CD14-positive monocyte (primary cell): Measurements from ENCODE around the gene ZC4H2. TPM values are rescaled to one million over a fixed set of nuclear protein-coding genes. Genes with fewer than 3 reads are reported as not detected.

Source experiments
- DNase-seq, 3 donors: peaks; one replicate each; pipeline ENCODE4 v3.0.0-alpha.2; 2011 to 2022
- H2AFZ ChIP-seq: 2 replicates; pipeline ENCODE4 v1.6.0; 2012; ENCODE audit warnings: mild to moderate bottlenecking, low read depth, low read length, inconsistent platforms; ENCODE audit not compliant: insufficient read depth, poor library complexity, severe bottlenecking
- H3K27ac ChIP-seq, 2 donors: 1 replicate in 1 of 2; 2 replicates in 1 of 2; pipeline ENCODE4 v1.5.1; 2012 to 2013; ENCODE audit warnings: low read length in 2 of 2, control low read depth in 1 of 2, inconsistent platforms in 1 of 2, low read depth in 1 of 2, mild to moderate bottlenecking in 1 of 2
- H3K27me3 ChIP-seq, 2 donors: one replicate each; pipeline versions ENCODE4 v1.6.0 to v1.6.1; 2011 to 2013; ENCODE audit warnings: low read length in 2 of 2; ENCODE audit not compliant: control insufficient read depth in 2 of 2, insufficient read depth in 2 of 2
- H3K36me3 ChIP-seq, 2 donors: replicated peaks in 1 of 2; 1 replicate in 1 of 2; 2 replicates in 1 of 2; pipeline versions ENCODE4 v1.5.1 to v1.6.1; 2012 to 2013; ENCODE audit warnings: low read length in 2 of 2, control low read depth in 1 of 2, inconsistent platforms in 1 of 2, mild to moderate bottlenecking in 1 of 2; ENCODE audit not compliant: insufficient read depth in 2 of 2, control insufficient read depth in 1 of 2
- H3K4me1 ChIP-seq, 2 donors: 1 replicate in 1 of 2; 2 replicates in 1 of 2; pipeline versions ENCODE4 v1.5.1 to v1.6.1; 2012 to 2013; ENCODE audit warnings: low read length in 2 of 2, control low read depth in 1 of 2, inconsistent platforms in 1 of 2, mild to moderate bottlenecking in 1 of 2, moderate library complexity in 1 of 2; ENCODE audit not compliant: insufficient read depth in 2 of 2, control insufficient read depth in 1 of 2
- H3K4me2 ChIP-seq: replicated peaks from 2 replicates; pipeline ENCODE3; 2012; ENCODE audit warnings: low read length, moderate library complexity, mild to moderate bottlenecking; ENCODE audit not compliant: poor library complexity, severe bottlenecking; ENCODE audit errors: extremely low read depth
- H3K4me3 ChIP-seq, 3 experiments: fragments of 200-600 bp in 1 of 3; sonication (generic) in 1 of 3; replicated peaks in 1 of 3; 1 replicate in 2 of 3; 2 replicates in 1 of 3; pipeline ENCODE4 v1.5.1; 2011 to 2013; ENCODE audit warnings: low read length in 3 of 3, mild to moderate bottlenecking in 3 of 3, control low read depth in 2 of 3, low read depth in 2 of 3, inconsistent platforms in 1 of 3, moderate library complexity in 1 of 3
- H3K79me2 ChIP-seq: 2 replicates; pipeline ENCODE4 v1.6.0; 2012; ENCODE audit warnings: mild to moderate bottlenecking, control low read depth, inconsistent platforms, low read length, moderate library complexity; ENCODE audit not compliant: insufficient read depth
- H3K9ac ChIP-seq: 2 replicates; pipeline ENCODE4 v1.6.0; 2017; ENCODE audit warnings: low read length, mild to moderate bottlenecking; ENCODE audit not compliant: insufficient read depth, poor library complexity, severe bottlenecking
- H3K9me3 ChIP-seq, 2 donors: replicated peaks in 1 of 2; 1 replicate in 1 of 2; 2 replicates in 1 of 2; pipeline versions ENCODE4 v1.5.1 to v1.6.1; 2012 to 2013; ENCODE audit warnings: low read length in 2 of 2, control low read depth in 1 of 2; ENCODE audit not compliant: control insufficient read depth in 1 of 2, insufficient read depth in 1 of 2
- H4K20me1 ChIP-seq: 2 replicates; pipeline ENCODE4 v1.6.0; 2012; ENCODE audit warnings: mild to moderate bottlenecking, low read length, control low read depth, moderate library complexity; ENCODE audit not compliant: insufficient read depth
- H3K27ac Mint-ChIP-seq, 7 donors: one replicate each; pipeline ENCODE4 v1.8.0; 2020; ENCODE audit warnings: mild to moderate bottlenecking in 7 of 7, mixed read lengths in 7 of 7, moderate library complexity in 6 of 7, inconsistent platforms in 2 of 7
- H3K27me3 Mint-ChIP-seq, 3 donors: one replicate each; pipeline ENCODE4 v1.8.0; 2021 to 2022; ENCODE audit warnings: low read depth in 3 of 3, mild to moderate bottlenecking in 3 of 3, mixed read lengths in 3 of 3, moderate library complexity in 3 of 3, inconsistent platforms in 1 of 3
- H3K36me3 Mint-ChIP-seq, 2 donors: one replicate each; pipeline ENCODE4 v1.8.0; 2020; ENCODE audit warnings: mixed read lengths in 2 of 2, inconsistent platforms in 1 of 2, mild to moderate bottlenecking in 1 of 2
- H3K4me1 Mint-ChIP-seq: one replicate; pipeline ENCODE4 v1.8.0; 2020; ENCODE audit warnings: mild to moderate bottlenecking, mixed read lengths
- H3K4me3 Mint-ChIP-seq, 2 donors: one replicate each; pipeline ENCODE4 v1.8.0; 2020; ENCODE audit warnings: mild to moderate bottlenecking in 2 of 2, mixed read lengths in 2 of 2, moderate library complexity in 1 of 2
- H3K9me3 Mint-ChIP-seq, 7 donors: one replicate each; pipeline ENCODE4 v1.8.0; 2020 to 2022; ENCODE audit warnings: mixed read lengths in 7 of 7, mild to moderate bottlenecking in 6 of 7, moderate library complexity in 6 of 7, inconsistent platforms in 2 of 7
- CTCF ChIP-seq: fragments of 200-600 bp; IDR thresholded peaks from one replicate; pipeline ENCODE4 v1.8.0; 2022; ENCODE audit warnings: antibody characterized with exemption, mild to moderate bottlenecking
- WGBS: methylation state at CpG from one replicate; pipeline ENCODE4 v1.1.5; 2013; ENCODE audit warnings: missing lambda C conversion rate; ENCODE audit not compliant: insufficient coverage; 5-methylcytosine and 5-hydroxymethylcytosine counted together
- intact Hi-C, 2 donors: fragments of 100-400 bp; cut with micrococcal nuclease; formaldehyde crosslinking; loops; one replicate each; pipeline versions ENCODE4 v1.15.0 to v1.15.1; 2023
- polyA plus RNA-seq, 3 donors: library from polyadenylated mRNA; depleted of rRNA in 1 of 3; unstranded in 2 of 3; stranded (reverse) in 1 of 3; fragments of 300-500 nt in 2 of 3; fragments of >200 nt in 1 of 3; fragmentation: Illumina TruSeq in 2 of 3; gene quantifications; 1 replicate in 2 of 3; 2 replicates in 1 of 3; pipeline ENCODE4 v1.2.3, GENCODE V29; 2012 to 2021

The ZC4H2 gene
- polyA plus RNA-seq, 3 donors, result 1.9 to 3.3 (median 2.9) TPM

- intact Hi-C loops, result no loop called here
- Histone ChIP-seq H3K4me2 (peak overlapping the region; percentile 85), H3K9ac (no peak overlapping the region), H3K4me1 (peaks cover 5 to 7% of the 10 kb centered on the region in 2 donors), H3K79me2 (no peaks in the 10 kb centered on the region), H4K20me1 (no peaks in the 10 kb centered on the region), H2AFZ (peak overlapping the region; percentile 90), H3K36me3 (no peaks in the 10 kb centered on the region), H3K27me3 (no peaks in the 10 kb centered on the region), H3K27ac (no peak overlapping the region), H3K9me3 (no peaks in the 10 kb centered on the region), H3K4me3 (peak overlapping the region; percentile 35 to 86 (median 42))
- peak overlapping the region in 1 of 7 donors; percentile 58 for H3K27ac Mint-ChIP-seq
- peaks cover 0 to 2% of the 10 kb centered on the region in 2 donors for H3K36me3 Mint-ChIP-seq
- peaks cover 0 to 11% (median 3%) of the 10 kb centered on the region in 3 donors for H3K27me3 Mint-ChIP-seq
- peaks cover 18% of the 10 kb centered on the region for H3K4me1 Mint-ChIP-seq
- no CpG with 5 or more reads among the region's 11 CpGs for WGBS
- peaks cover 0 to 5% (median 1%) of the 10 kb centered on the region in 7 donors for H3K9me3 Mint-ChIP-seq
- peak overlapping the region; percentile 90 to 96 for H3K4me3 Mint-ChIP-seq
- no peak for DNase-seq
- TF ChIP-seq CTCF, result no peak
Observed at GRCh38 chrX:64976673-64977040, 407 bp upstream of the ZC4H2 start.

- Histone ChIP-seq H3K4me3 (peak overlapping the region; percentile 35 to 86 (median 42)), H3K9me3 (no peaks in the 10 kb centered on the region), H2AFZ (peak overlapping the region; percentile 90), H3K4me2 (peak overlapping the region; percentile 85), H3K9ac (peak overlapping the region; percentile 50), H3K27me3 (no peaks in the 10 kb centered on the region), H4K20me1 (no peaks in the 10 kb centered on the region), H3K79me2 (no peaks in the 10 kb centered on the region), H3K4me1 (peaks cover 5 to 7% of the 10 kb centered on the region in 2 donors), H3K36me3 (no peaks in the 10 kb centered on the region), H3K27ac (peak overlapping the region in 1 of 2 donors; percentile 32)
- no peak for DNase-seq
- Mint-ChIP-seq H3K27ac (peak overlapping the region in 2 of 7 donors; percentile 15 to 46), H3K9me3 (peaks cover 0 to 7% (median 1%) of the 10 kb centered on the region in 7 donors), H3K4me1 (peaks cover 18% of the 10 kb centered on the region), H3K36me3 (peaks cover 0 to 2% of the 10 kb centered on the region in 2 donors), H3K4me3 (peak overlapping the region; percentile 90 to 96), H3K27me3 (peaks cover 0 to 11% (median 4%) of the 10 kb centered on the region in 3 donors)
- TF ChIP-seq CTCF, result no peak
- intact Hi-C loops, result no loop called here
- WGBS, result 0% methylated on average over 2 of the region's 24 CpGs
Observed at GRCh38 chrX:64975491-64975890, 759 bp downstream of the ZC4H2 start.
